T-helper 1 cell (primary cell): ENCODE data around the gene ELMO3.

Experiments
- DNase-seq, 5 donors: peaks; one replicate each; pipeline ENCODE4 v3.0.0-alpha.2; 2012 to 2020

The ELMO3 gene

DNA sequence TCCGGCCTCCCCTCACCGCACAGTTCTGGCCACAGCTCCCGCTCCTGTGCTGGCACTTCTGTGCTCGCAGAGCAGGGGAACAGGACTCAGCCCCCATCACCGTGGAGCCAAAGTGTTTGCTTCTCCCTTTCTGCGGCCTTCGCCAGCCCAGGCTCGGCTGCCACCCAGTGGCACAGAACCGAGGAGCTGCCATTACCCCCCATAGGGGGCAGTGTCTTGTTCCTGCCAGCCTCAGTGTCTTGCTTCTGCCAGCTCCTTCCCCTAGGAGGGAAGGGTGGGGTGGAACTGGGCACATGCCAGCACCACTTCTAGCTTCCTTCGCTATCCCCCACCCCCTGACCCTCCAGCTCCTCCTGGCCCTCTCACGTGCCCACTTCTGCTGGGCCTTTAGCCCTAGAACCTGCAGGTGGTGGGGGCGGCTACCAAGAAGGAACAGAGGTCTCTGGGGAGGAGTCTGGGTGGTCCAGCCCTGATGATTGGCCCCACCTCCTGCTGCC, 645 bp upstream of the ELMO3 start:
- DNase-seq = no peak

GRCh38 chr16:67199808-67200198, 872 bp downstream of the ELMO3 start:
- no peak for DNase-seq

DNA sequence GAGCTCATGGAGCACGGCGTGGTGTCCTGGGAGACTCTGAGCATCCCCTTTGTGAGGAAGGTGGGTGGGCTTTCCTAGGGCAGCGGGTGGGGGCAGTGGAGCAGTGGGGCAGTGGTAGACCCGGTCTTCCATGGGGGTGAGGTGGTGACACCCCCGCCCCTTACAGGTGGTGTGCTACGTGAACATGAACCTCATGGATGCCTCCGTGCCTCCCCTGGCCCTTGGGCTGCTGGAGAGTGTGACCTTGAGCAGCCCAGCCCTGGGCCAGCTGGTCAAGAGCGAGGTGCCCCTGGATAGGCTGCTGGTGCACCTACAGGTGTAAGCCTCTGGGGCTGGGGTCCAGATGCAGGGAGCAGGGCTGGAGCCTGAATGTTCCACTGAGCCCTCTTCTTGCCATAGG, 1.6 kb downstream of the ELMO3 start:
- no peak for DNase-seq

DNA sequence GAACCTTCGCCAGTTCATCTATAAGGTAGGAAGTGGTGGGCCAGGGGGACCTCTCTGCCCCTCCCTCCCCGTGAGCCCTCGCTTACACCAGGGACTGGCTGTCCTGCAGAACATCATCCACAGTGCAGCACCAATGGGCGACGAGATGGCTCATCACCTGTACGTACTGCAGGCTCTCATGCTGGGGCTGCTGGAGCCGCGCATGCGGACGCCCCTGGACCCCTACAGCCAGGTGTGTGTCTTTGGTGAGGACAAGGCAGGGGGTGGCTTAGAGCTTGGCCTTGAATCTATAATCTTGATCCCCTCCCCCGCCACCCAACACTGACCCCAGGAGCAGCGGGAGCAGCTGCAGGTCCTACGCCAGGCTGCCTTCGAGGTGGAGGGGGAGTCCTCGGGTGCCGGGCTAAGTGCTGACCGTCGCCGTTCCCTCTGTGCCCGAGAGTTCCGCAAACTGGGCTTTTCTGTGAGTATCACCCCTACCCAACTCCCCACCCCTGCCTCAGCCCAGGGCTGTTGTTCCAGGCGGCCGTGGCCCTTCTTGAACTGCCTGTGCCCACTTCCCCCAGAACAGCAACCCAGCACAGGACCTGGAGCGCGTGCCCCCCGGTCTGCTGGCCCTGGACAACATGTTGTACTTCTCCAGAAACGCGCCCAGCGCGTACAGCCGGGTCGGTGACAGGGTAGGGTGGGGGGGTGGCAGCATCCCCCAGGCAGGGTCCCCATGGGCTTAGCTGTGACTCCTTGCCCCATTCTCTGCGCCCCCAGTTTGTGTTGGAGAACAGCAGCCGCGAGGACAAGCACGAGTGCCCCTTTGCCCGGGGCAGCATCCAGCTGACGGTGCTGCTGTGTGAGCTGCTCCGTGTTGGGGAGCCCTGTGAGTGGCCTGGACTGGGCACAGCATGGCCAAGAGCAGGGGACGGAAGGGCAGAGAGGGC, 2.7 kb downstream of the ELMO3 start:
- no peak for DNase-seq

DNA sequence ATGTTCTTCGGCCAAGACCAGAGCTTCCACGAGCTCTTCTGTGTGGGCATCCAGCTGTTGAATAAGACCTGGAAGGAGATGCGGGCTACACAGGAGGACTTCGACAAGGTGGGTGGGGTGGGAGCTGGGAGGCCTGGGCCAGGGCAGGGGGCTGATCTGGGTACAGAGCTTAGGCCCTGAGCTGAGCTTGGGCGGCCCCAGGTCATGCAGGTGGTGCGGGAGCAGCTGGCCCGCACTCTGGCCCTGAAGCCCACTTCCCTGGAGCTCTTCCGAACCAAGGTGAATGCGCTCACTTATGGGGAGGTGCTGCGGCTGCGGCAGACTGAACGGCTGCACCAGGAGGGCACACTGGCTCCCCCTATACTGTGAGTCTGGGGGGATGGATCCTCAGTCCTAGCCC, 3.5 kb downstream of the ELMO3 start:
- DNase-seq = no peak

GRCh38 chr16:67202956-67203493, 4.1 kb downstream of the ELMO3 start:
- no peak for DNase-seq

GRCh38 chr16:67204076-67204475, 5.1 kb downstream of the ELMO3 start:
- no peak for DNase-seq

DNA sequence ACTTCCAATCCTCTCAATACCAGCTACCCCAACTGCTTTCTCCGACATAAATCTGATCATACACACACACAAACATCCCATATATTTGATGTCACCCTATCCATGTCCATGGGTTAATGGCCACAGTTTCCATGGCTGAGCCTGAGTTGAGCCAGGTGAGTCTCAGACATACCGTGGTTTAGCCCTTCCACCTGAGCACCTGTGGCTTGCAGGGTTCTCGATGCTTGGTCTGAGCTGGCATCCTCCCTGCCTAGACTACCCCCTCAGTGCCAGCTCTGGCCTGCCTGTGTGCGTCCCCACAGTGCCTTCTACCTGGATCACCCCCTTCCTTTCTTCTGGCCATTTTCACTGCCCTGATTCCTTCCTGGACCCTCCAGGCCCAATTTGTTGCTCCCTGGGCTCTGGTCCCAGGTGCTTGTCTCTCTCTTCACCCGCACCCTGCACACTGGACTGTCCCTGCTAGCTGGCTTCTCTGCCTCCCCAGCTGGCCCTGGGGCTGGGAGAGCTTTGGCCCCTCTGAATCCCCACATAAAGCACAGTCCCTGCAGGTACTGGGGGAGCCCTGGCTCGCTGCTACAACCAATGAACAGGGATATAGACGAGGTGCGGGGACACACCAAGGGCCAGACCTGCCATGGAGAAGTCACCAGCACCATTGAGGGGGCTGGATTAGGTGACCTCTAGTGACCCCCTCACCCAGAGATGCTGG, 7.4 kb downstream of the ELMO3 start:
- DNase-seq = no peak

DNA sequence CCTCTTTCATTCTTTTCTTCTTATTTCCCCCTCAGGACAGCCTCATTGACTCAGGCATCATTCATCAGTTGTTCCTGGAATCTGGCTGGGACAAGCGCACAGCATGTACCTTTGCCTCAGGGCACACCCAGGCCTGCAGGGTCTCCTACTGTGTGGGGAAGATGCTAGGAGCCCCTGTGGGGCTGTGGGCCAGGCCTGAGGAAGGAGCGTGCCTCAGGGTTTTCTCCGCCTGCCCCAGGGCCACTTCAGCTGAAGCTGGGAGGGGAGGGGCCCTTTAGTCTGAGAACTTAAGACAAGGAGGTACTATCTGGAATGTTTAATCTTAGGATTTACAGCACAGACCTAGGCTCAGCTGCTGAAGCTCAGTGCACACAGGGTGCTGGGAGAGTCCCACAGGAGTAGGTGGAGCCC, 7.9 kb downstream of the ELMO3 start:
- no peak for DNase-seq

- no peak for DNase-seq
These were observed 8.5 kb downstream of the ELMO3 start for GRCh38 chr16:67207249-67208091.

DNA sequence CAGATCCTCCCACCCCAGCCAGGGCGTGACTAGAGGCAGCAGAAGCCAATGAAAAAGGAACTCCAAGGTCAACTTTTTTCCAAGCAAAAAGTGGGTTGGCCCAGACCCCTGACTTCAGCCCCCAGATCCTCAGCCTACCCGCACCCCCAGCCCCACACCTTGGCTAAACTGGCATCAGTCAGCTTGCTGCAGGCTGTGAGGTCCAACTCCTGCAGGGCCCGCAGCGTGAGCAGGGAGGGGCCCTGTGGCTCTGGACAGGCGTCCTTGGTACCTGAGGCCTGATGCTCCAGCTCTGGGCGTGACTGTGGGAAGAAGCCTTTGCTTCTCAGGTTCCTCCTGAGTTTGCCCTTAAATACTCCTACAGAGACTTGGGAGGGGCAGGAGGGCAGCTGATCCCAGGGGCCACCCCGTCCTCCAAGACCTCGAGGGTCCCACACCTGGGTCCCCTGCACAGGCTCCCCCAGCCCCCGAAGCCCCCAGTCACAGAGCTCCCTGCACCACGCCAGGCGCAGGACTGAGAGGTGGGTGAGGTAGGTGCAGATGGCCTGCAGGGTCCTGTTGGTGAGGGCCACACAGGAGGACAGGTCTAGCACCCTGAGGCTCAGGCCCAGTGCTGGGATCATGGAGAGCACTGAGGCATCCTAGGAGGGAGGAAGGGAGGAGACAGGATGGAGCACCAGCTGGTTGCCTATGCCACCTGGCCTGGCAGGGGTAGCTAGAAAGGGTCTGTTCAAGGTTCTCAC, 9.4 kb downstream of the ELMO3 start:
- DNase-seq = no peak

DNA sequence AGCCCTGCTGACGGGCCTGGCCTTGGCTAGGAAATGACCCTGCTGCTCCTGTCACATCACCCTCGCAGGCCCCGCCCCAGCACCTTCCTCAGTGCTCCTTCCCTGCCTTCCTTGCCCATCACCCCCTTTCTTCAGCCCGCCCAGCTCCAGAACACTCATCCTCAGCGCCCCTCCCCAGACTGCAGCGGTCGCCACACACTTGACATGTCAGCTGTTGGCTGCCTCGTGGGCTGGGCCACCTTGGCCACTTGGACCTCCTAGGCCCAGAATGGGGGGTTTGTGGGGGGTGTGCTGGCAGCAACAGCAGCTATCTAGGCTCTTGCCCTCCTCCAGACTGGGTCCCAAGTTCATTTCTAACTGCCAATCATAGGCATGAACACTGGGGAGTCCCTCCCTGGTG, 10.6 kb downstream of the ELMO3 start:
- DNase-seq = no peak

- no peak for DNase-seq
These were observed 11.4 kb downstream of the ELMO3 start for GRCh38 chr16:67210069-67210937.

GRCh38 chr16:67211674-67212073, 12.7 kb downstream of the ELMO3 start:
- DNase-seq = no peak

DNA sequence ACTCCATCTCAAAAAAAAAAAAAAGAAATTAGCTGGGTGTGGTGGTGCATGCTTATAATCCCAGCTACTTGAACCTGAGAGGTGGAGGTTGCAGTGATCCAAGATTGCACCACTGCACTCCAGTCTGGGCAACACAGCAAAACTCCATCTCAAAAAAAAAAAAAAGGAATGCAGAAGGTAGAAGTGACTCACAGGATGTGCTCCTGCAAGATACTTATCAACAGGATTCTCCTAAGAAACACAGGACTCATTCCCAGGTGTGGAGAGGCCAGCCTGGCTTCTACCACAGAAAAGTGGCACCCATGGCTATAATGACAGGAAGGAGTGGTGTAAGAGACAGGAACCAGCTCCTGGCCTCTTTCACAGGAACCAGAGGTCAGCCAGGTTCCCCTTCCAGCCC, 13.8 kb downstream of the ELMO3 start:
- no peak for DNase-seq

GRCh38 chr16:67213197-67214019, 14.5 kb downstream of the ELMO3 start:
- no peak for DNase-seq

- DNase-seq = no peak
These were observed 16.8 kb downstream of the ELMO3 start for GRCh38 chr16:67215706-67216105.

DNA sequence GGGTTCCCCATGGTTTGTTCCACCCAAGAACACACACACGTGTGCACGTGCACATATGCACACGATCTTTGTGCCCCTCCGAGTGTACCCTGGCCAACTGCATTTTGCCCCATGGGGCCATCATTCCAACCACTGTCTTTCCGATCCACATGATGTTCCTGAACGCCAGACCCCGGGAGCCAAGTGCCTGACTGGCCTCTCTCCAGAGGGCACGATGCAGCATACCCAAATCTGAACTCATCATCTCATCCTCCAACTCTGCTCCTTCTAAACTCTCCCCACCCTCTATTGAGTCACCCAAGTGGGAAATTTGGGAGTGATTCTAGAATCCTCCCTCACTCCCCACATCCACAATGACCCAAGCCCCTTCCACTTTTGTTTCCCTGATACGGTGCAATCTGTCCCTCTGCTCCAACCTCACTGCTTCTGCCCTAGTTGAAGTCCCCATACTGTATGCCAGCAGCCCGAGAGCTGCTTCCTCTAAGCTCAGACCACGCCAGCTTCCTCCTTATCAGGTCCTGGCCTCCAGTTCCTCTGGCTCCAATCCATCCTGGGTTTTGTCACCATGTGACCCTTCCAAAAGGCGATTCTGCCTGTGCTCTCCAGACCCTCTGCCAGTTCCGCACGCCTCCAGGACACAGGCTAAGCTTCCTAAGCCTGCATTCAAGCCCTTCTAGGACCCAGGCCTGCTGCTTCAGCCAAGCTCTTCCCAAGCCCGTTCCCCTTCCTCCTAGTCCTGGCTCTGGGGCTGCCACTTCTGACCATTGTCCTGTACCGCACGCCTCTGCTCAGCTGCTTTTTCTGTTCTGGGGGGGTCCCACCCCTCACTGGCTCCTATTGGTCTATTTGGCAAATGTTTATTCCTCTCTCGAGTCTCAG, 17.9 kb downstream of the ELMO3 start:
- DNase-seq = no peak

GRCh38 chr16:67223992-67224391, 25.1 kb downstream of the ELMO3 start:
- no peak for DNase-seq
